ENCODE results near the gene NDST3.
A peak's percentile ranks its signal among the peaks of the same experiment; 100 is the strongest.

Gene NDST3

GRCh38 chr4:118277243-118277642 is 243.0 kb downstream of the NDST3 start:
- H3K9ac ChIP-seq (ENCODE audit: low read depth, low read length): no peak overlapping the region
- peak overlapping the region; percentile 83 for H3K4me3 ChIP-seq (ENCODE audit: low read length)
- H3K9me3 ChIP-seq (ENCODE audit: insufficient read depth, low read depth, low read length): no peaks in the 10 kb centered on the region
- H3K4me1 ChIP-seq (ENCODE audit: insufficient read depth, low read length): 0 out of 2 replicates have a peak, but pooled peaks cover 4% of the 10 kb centered on the region
- H3K27me3 ChIP-seq (ENCODE audit: insufficient read depth, low read length): no peaks in the 10 kb centered on the region
- peaks cover 28% of the 10 kb centered on the region for H3K36me3 ChIP-seq (ENCODE audit: insufficient read depth, low read depth, low read length)
- H3K27ac ChIP-seq (ENCODE audit: low read length): no peak overlapping the region

- peak overlapping the region; percentile 83 for H3K4me3 ChIP-seq (ENCODE audit: low read length)
- no peaks in the 10 kb centered on the region for H3K9me3 ChIP-seq (ENCODE audit: insufficient read depth, low read depth, low read length)
- H3K4me1 ChIP-seq (ENCODE audit: insufficient read depth, low read length): 0 out of 2 replicates have a peak, but pooled peaks cover 4% of the 10 kb centered on the region
- H3K36me3 ChIP-seq (ENCODE audit: insufficient read depth, low read depth, low read length): peaks cover 28% of the 10 kb centered on the region
- H3K9ac ChIP-seq (ENCODE audit: low read depth, low read length): peak overlapping the region; percentile 89
- peak overlapping the region; percentile 42 for H3K27ac ChIP-seq (ENCODE audit: low read length)
- H3K27me3 ChIP-seq (ENCODE audit: insufficient read depth, low read length): no peaks in the 10 kb centered on the region
These were observed 244.4 kb downstream of the NDST3 start for GRCh38 chr4:118278473-118279274.

GRCh38 chr4:118279328-118279727 is 245.0 kb downstream of the NDST3 start:
- H3K4me1 ChIP-seq (ENCODE audit: insufficient read depth, low read length): 0 out of 2 replicates have a peak, but pooled peaks cover 4% of the 10 kb centered on the region
- peak overlapping the region; percentile 83 for H3K4me3 ChIP-seq (ENCODE audit: low read length)
- H3K27me3 ChIP-seq (ENCODE audit: insufficient read depth, low read length): no peaks in the 10 kb centered on the region
- H3K27ac ChIP-seq (ENCODE audit: low read length): peak overlapping the region; percentile 36
- peaks cover 28% of the 10 kb centered on the region for H3K36me3 ChIP-seq (ENCODE audit: insufficient read depth, low read depth, low read length)
- peak overlapping the region; percentile 89 for H3K9ac ChIP-seq (ENCODE audit: low read depth, low read length)
- no peaks in the 10 kb centered on the region for H3K9me3 ChIP-seq (ENCODE audit: insufficient read depth, low read depth, low read length)

GRCh38 chr4:118279920-118280432 is 245.7 kb downstream of the NDST3 start:
- Histone ChIP-seq H3K27ac (ENCODE audit: low read length) (peak overlapping the region; percentile 36), H3K9me3 (ENCODE audit: insufficient read depth, low read depth, low read length) (no peaks in the 10 kb centered on the region), H3K9ac (ENCODE audit: low read depth, low read length) (peak overlapping the region; percentile 89), H3K36me3 (ENCODE audit: insufficient read depth, low read depth, low read length) (peaks cover 28% of the 10 kb centered on the region), H3K4me1 (ENCODE audit: insufficient read depth, low read length) (0 out of 2 replicates have a peak, but pooled peaks cover 4% of the 10 kb centered on the region), H3K4me3 (ENCODE audit: low read length) (peak overlapping the region; percentile 83), H3K27me3 (ENCODE audit: insufficient read depth, low read length) (no peaks in the 10 kb centered on the region)

GRCh38 chr4:118280501-118281218 is 246.4 kb downstream of the NDST3 start:
- Histone ChIP-seq H3K4me1 (ENCODE audit: insufficient read depth, low read length) (0 out of 2 replicates have a peak, but pooled peaks cover 4% of the 10 kb centered on the region), H3K9ac (ENCODE audit: low read depth, low read length) (peak overlapping the region; percentile 89; the same call in 1 of the 2 replicates), H3K4me3 (ENCODE audit: low read length) (peak overlapping the region; percentile 83), H3K36me3 (ENCODE audit: insufficient read depth, low read depth, low read length) (peaks cover 28% of the 10 kb centered on the region), H3K27ac (ENCODE audit: low read length) (no peak overlapping the region), H3K9me3 (ENCODE audit: insufficient read depth, low read depth, low read length) (no peaks in the 10 kb centered on the region), H3K27me3 (ENCODE audit: insufficient read depth, low read length) (no peaks in the 10 kb centered on the region)

- peaks cover 28% of the 10 kb centered on the region for H3K36me3 ChIP-seq (ENCODE audit: insufficient read depth, low read depth, low read length)
- H3K27me3 ChIP-seq (ENCODE audit: insufficient read depth, low read length): no peaks in the 10 kb centered on the region
- 0 out of 2 replicates have a peak, but pooled peaks cover 4% of the 10 kb centered on the region for H3K4me1 ChIP-seq (ENCODE audit: insufficient read depth, low read length)
- no peaks in the 10 kb centered on the region for H3K9me3 ChIP-seq (ENCODE audit: insufficient read depth, low read depth, low read length)
- peak overlapping the region; percentile 33; the same call in 1 of the 2 replicates for H3K9ac ChIP-seq (ENCODE audit: low read depth, low read length)
- no peak overlapping the region for H3K4me3 ChIP-seq (ENCODE audit: low read length)
- H3K27ac ChIP-seq (ENCODE audit: low read length): no peak overlapping the region
These were observed 247.5 kb downstream of the NDST3 start for GRCh38 chr4:118281611-118282442.

GRCh38 chr4:118282692-118283091 is 248.4 kb downstream of the NDST3 start:
- Histone ChIP-seq H3K27me3 (ENCODE audit: insufficient read depth, low read length) (no peaks in the 10 kb centered on the region), H3K9ac (ENCODE audit: low read depth, low read length) (no peak overlapping the region), H3K4me1 (ENCODE audit: insufficient read depth, low read length) (0 out of 2 replicates have a peak, but pooled peaks cover 4% of the 10 kb centered on the region), H3K36me3 (ENCODE audit: insufficient read depth, low read depth, low read length) (peaks cover 28% of the 10 kb centered on the region), H3K9me3 (ENCODE audit: insufficient read depth, low read depth, low read length) (no peaks in the 10 kb centered on the region), H3K4me3 (ENCODE audit: low read length) (no peak overlapping the region), H3K27ac (ENCODE audit: low read length) (no peak overlapping the region)

GRCh38 chr4:118284169-118284568 is 249.9 kb downstream of the NDST3 start:
- H3K27ac ChIP-seq (ENCODE audit: low read length): no peak overlapping the region
- 0 out of 2 replicates have a peak, but pooled peaks cover 4% of the 10 kb centered on the region for H3K4me1 ChIP-seq (ENCODE audit: insufficient read depth, low read length)
- no peak overlapping the region for H3K9ac ChIP-seq (ENCODE audit: low read depth, low read length)
- H3K4me3 ChIP-seq (ENCODE audit: low read length): no peak overlapping the region
- peaks cover 26% of the 10 kb centered on the region for H3K36me3 ChIP-seq (ENCODE audit: insufficient read depth, low read depth, low read length)
- H3K9me3 ChIP-seq (ENCODE audit: insufficient read depth, low read depth, low read length): no peaks in the 10 kb centered on the region
- H3K27me3 ChIP-seq (ENCODE audit: insufficient read depth, low read length): no peaks in the 10 kb centered on the region

GRCh38 chr4:118285931-118286330 is 251.6 kb downstream of the NDST3 start:
- no peak overlapping the region for H3K4me3 ChIP-seq (ENCODE audit: low read length)
- peaks cover 9% of the 10 kb centered on the region; the same call in 1 of the 2 replicates for H3K36me3 ChIP-seq (ENCODE audit: insufficient read depth, low read depth, low read length)
- H3K9ac ChIP-seq (ENCODE audit: low read depth, low read length): no peak overlapping the region
- no peaks in the 10 kb centered on the region for H3K9me3 ChIP-seq (ENCODE audit: insufficient read depth, low read depth, low read length)
- H3K4me1 ChIP-seq (ENCODE audit: insufficient read depth, low read length): no peaks in the 10 kb centered on the region
- no peak overlapping the region for H3K27ac ChIP-seq (ENCODE audit: low read length)
- H3K27me3 ChIP-seq (ENCODE audit: insufficient read depth, low read length): no peaks in the 10 kb centered on the region

- Histone ChIP-seq H3K36me3 (ENCODE audit: insufficient read depth, low read depth, low read length) (peaks cover 2% of the 10 kb centered on the region; the same call in 1 of the 2 replicates), H3K9ac (ENCODE audit: low read depth, low read length) (no peak overlapping the region), H3K4me3 (ENCODE audit: low read length) (no peak overlapping the region), H3K27ac (ENCODE audit: low read length) (no peak overlapping the region), H3K27me3 (ENCODE audit: insufficient read depth, low read length) (no peaks in the 10 kb centered on the region), H3K9me3 (ENCODE audit: insufficient read depth, low read depth, low read length) (no peaks in the 10 kb centered on the region), H3K4me1 (ENCODE audit: insufficient read depth, low read length) (no peaks in the 10 kb centered on the region)
These were observed 252.4 kb downstream of the NDST3 start for GRCh38 chr4:118286685-118287084.
